ENCODE data around the gene CYP2D6. TPM values are rescaled to one million over a fixed set of nuclear protein-coding genes. Genes with fewer than 3 reads are reported as not detected.

CYP2D6 gene
- total and polyA plus RNA-seq, 2 of the 13 experiments (the other 11 are each of a cell fraction or from before 2014, with no cell fraction given) = 1.0 to 3.7 TPM

GRCh38 chr22:42079319-42080251 lies 51.0 kb downstream of the CYP2D6 start, which contains the start of gene SMDT1 (continued):
- TF ChIP-seq, protein P1, sequence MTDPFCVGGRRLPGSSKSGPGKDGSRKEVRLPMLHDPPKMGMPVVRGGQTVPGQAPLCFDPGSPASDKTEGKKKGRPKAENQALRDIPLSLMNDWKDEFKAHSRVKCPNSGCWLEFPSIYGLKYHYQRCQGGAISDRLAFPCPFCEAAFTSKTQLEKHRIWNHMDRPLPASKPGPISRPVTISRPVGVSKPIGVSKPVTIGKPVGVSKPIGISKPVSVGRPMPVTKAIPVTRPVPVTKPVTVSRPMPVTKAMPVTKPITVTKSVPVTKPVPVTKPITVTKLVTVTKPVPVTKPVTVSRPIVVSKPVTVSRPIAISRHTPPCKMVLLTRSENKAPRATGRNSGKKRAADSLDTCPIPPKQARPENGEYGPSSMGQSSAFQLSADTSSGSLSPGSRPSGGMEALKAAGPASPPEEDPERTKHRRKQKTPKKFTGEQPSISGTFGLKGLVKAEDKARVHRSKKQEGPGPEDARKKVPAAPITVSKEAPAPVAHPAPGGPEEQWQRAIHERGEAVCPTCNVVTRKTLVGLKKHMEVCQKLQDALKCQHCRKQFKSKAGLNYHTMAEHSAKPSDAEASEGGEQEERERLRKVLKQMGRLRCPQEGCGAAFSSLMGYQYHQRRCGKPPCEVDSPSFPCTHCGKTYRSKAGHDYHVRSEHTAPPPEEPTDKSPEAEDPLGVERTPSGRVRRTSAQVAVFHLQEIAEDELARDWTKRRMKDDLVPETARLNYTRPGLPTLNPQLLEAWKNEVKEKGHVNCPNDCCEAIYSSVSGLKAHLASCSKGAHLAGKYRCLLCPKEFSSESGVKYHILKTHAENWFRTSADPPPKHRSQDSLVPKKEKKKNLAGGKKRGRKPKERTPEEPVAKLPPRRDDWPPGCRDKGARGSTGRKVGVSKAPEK (CRISPR knock-in tag; IDR thresholded peaks at IDR 0.05; ENCODE audit: borderline replicate concordance) = no peak
- TF ChIP-seq ZNF10 (CRISPR knock-in tag; IDR thresholded peaks at IDR 0.05; ENCODE audit: borderline replicate concordance, low read depth) (no peak), ARID4A (CRISPR knock-in tag; IDR thresholded peaks at IDR 0.05; ENCODE audit: borderline replicate concordance) (peak; percentile 91; the same call in 1 of the 2 replicates), HOXA3 (CRISPR knock-in tag; IDR thresholded peaks at IDR 0.05) (peak; percentile 91), ZNF891 (CRISPR knock-in tag; IDR thresholded peaks at IDR 0.05) (peak; percentile 85; the same call in 1 of the 2 replicates), MYC (CRISPR knock-in tag; IDR thresholded peaks at IDR 0.05; ENCODE audit: borderline replicate concordance) (peak; percentile 93), SSRP1 (CRISPR knock-in tag; IDR thresholded peaks at IDR 0.05) (no peak), ZHX1 (CRISPR knock-in tag; IDR thresholded peaks at IDR 0.05; ENCODE audit: low read depth) (peak; percentile 89), FIP1L1 (IDR thresholded peaks at IDR 0.05; ENCODE audit: borderline replicate concordance, insufficient read depth, low read depth, low read length) (peak; percentile 56; the same call in 1 of the 2 replicates), ZNF350 (CRISPR knock-in tag; IDR thresholded peaks at IDR 0.05; ENCODE audit: borderline replicate concordance, low read depth) (peak; percentile 80; the same call in 1 of the 2 replicates)
- TF ChIP-seq, protein P2, sequence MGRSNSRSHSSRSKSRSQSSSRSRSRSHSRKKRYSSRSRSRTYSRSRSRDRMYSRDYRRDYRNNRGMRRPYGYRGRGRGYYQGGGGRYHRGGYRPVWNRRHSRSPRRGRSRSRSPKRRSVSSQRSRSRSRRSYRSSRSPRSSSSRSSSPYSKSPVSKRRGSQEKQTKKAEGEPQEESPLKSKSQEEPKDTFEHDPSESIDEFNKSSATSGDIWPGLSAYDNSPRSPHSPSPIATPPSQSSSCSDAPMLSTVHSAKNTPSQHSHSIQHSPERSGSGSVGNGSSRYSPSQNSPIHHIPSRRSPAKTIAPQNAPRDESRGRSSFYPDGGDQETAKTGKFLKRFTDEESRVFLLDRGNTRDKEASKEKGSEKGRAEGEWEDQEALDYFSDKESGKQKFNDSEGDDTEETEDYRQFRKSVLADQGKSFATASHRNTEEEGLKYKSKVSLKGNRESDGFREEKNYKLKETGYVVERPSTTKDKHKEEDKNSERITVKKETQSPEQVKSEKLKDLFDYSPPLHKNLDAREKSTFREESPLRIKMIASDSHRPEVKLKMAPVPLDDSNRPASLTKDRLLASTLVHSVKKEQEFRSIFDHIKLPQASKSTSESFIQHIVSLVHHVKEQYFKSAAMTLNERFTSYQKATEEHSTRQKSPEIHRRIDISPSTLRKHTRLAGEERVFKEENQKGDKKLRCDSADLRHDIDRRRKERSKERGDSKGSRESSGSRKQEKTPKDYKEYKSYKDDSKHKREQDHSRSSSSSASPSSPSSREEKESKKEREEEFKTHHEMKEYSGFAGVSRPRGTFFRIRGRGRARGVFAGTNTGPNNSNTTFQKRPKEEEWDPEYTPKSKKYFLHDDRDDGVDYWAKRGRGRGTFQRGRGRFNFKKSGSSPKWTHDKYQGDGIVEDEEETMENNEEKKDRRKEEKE (IDR thresholded peaks at IDR 0.05) = no peak

Data from HepG2 (cell line).